Activated naive CD4-positive, alpha-beta T cell treated with anti-CD3 and anti-CD28 coated beads for 36 hours (primary cell): Measurements from ENCODE around the gene STK36. TPM values are rescaled to one million over a fixed set of nuclear protein-coding genes. Genes with fewer than 3 reads are reported as not detected.
A peak's percentile ranks its signal among the peaks of the same experiment; 100 is the strongest.

Source experiments
- CTCF ChIA-PET: fragments of 350-600 bp; sonication (Branson Sonifier 250); formaldehyde crosslinking; loops from one replicate; lab custom pipeline; 2021; ENCODE audit warnings: antibody characterized with exemption; lab: Charles Lee
- DNase-seq: peaks from one replicate; pipeline ENCODE4 v3.0.0-alpha.2; 2020
- H3K27ac Mint-ChIP-seq: one replicate; pipeline ENCODE4 v1.8.0; 2021; ENCODE audit warnings: mild to moderate bottlenecking, mixed read lengths
- H3K27me3 Mint-ChIP-seq: one replicate; pipeline ENCODE4 v1.8.0; 2021; ENCODE audit warnings: low read depth, mixed read lengths
- H3K36me3 Mint-ChIP-seq: one replicate; pipeline ENCODE4 v1.8.0; 2021; ENCODE audit warnings: low read depth, mixed read lengths
- H3K4me1 Mint-ChIP-seq: one replicate; pipeline ENCODE4 v1.8.0; 2021; ENCODE audit warnings: low read depth, mixed read lengths
- H3K4me3 Mint-ChIP-seq: one replicate; pipeline ENCODE4 v1.8.0; 2021; ENCODE audit warnings: mild to moderate bottlenecking, moderate library complexity, mixed read lengths
- H3K9me3 Mint-ChIP-seq: one replicate; pipeline ENCODE4 v1.8.0; 2021; ENCODE audit warnings: mixed read lengths
- intact Hi-C: fragments of 100-400 bp; cut with micrococcal nuclease; formaldehyde crosslinking; loops from one replicate; pipeline ENCODE4 v1.15.1; 2023
- total RNA-seq, 2 experiments: library from RNA; stranded (reverse); gene quantifications; one replicate each; pipeline ENCODE4 v1.2.3, GENCODE V29; 2021

The STK36 gene
- total RNA-seq, 2 experiments from 2014 or later = 14.7 to 15.1 TPM

DNA sequence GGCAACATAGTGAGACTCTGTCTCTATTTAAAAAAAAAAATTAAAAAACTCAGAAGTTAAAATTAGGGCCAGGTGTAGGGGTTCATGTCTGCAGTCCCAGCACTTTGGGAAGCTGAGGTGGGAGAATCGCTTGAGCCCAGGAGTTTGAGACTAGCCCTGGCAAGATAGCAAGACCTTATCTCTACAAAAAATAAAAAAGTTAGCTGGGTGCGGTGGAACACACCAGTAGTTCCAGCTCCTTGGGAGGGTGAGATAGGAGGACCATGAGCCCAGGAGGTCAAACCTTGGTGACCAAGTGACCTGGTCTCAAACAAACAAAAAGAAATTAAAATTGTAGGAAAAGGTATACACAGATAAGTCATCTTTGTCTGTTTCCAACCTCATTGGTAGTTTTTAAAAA lies 50.0 kb downstream of the STK36 start:
- no peak for DNase-seq
- intact Hi-C loops = no loop called here
- no peak overlapping the region for H3K4me3 Mint-ChIP-seq
- H3K36me3 Mint-ChIP-seq = peaks cover 33% of the 10 kb centered on the region
- H3K9me3 Mint-ChIP-seq = peaks cover 7% of the 10 kb centered on the region
- no peaks in the 10 kb centered on the region for H3K27me3 Mint-ChIP-seq
- H3K4me1 Mint-ChIP-seq = peaks cover 18% of the 10 kb centered on the region
- CTCF ChIA-PET = interaction anchor here (0.6 to 1.6 kb wide), 3 partner anchors 12 to 191 kb away, joined by 4 to 6 read pairs (median 5); partner anchors contain the start of gene TTLL4
- no peak overlapping the region for H3K27ac Mint-ChIP-seq

DNA sequence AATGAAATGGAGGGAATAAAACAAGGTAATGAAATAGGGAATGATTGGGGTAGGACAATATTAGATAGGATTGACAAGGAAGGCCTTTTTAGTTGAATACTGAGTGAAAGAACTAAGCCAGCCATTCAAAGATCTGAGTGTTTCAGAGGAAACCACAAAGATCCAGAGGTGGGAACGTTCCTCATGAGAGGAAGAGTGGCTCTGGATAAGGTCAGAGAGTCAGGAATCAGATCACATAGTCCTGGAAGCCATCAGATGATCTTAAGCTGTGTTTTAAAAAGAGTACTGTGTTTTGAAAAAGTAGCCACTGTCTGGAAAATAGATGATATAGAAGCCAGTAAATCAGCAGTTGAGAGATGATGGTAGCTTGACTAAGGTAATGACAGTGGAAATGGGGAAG lies 50.5 kb downstream of the STK36 start:
- Mint-ChIP-seq H3K27me3 (no peaks in the 10 kb centered on the region), H3K36me3 (peaks cover 33% of the 10 kb centered on the region), H3K27ac (no peak overlapping the region), H3K4me1 (peaks cover 13% of the 10 kb centered on the region), H3K9me3 (peaks cover 9% of the 10 kb centered on the region), H3K4me3 (no peak overlapping the region)
- DNase-seq = no peak
- intact Hi-C loops = no loop called here
- CTCF ChIA-PET = interaction anchor here (0.6 to 1.6 kb wide), 4 partner anchors 12 to 192 kb away, joined by 3 to 6 read pairs (median 4); partner anchors contain the start of gene TTLL4

DNA sequence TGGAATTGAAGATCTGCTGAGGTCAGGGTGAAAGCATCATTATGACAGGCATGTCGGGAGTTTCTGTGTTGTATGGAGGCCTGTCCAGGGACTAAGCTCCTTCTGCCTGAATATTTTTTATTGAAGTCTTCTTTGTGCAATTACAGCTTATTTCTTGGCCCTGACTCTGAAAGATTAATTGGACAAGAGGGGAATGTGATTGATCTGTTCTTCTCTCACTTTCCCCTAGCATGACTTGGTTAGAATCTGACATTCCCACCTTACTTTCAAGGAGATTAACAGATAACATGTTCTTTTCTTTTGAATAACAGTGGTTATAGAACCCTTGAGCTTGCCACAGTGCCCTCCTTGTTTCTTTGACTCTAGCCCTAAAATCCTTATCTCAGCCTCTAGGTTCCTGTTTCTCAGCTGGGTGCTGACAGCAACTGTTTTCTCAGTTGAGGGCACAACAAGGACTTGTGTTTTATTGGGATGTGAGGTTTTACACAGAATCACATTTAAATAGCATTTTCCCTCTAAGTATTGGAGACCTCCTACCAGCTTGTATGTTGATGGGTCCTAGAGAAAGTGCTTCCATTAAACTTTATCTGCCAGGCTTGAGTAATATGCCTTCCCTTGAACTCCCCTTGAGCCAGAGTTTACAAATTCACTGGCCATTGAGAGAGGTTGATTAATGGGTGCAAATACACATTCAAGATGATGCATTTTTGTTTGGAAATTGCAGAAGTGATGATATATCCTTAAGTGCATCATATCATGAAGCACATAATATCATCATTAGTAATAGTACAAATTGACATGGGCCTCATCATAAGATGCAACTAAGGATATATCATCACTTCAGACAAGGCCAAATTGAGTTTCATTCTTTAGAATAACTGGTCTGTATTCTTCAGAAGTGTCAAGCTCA lies 51.2 kb downstream of the STK36 start:
- Mint-ChIP-seq H3K4me1 (peaks cover 14% of the 10 kb centered on the region), H3K27ac (no peak overlapping the region), H3K36me3 (peaks cover 35% of the 10 kb centered on the region), H3K4me3 (no peak overlapping the region), H3K27me3 (no peaks in the 10 kb centered on the region), H3K9me3 (peaks cover 11% of the 10 kb centered on the region)
- DNase-seq = no peak
- intact Hi-C loops = no loop called here
- CTCF ChIA-PET = interaction anchor here (0.6 to 1.6 kb wide), 3 partner anchors 13 to 125 kb away, joined by 3 to 6 read pairs (median 4); partner anchors contain the start of gene TTLL4

DNA sequence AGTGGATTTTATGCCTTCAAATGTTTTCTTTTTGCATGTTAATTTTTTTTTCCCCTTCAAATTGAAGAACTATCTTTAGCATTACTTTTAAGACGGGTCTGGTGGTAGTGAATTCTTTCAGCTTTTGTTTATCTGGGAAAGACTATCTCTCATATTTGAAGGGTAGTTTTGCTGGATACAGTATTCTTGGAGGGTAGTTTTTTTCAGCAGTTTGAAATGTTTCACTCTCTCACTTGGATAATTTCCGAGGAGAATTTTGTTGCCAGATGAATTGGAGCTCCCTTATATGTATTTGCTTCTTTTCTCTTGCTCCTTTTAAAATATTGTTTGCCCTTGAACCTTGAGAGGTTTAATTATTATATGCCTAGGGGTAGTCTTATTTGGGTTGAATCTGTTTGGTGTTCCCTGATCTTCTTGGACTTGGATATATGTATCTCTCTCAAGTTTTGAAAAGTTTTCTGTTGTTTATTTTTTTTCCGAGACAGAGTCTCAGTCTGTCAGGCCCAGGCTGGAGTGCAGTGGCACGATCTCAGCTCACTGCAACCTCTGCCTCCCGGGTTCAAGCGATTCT lies 54.2 kb downstream of the STK36 start:
- Mint-ChIP-seq H3K9me3 (peaks cover 11% of the 10 kb centered on the region), H3K4me3 (no peak overlapping the region), H3K4me1 (peaks cover 14% of the 10 kb centered on the region), H3K27ac (no peak overlapping the region), H3K27me3 (no peaks in the 10 kb centered on the region), H3K36me3 (peaks cover 33% of the 10 kb centered on the region)
- intact Hi-C loops = no loop called here
- no peak for DNase-seq
- CTCF ChIA-PET = interaction anchor here (0.6 to 5.3 kb wide), 9 partner anchors 11 to 254 kb away, joined by 3 to 46 read pairs (median 4); partner anchors contain the start of genes BCS1L and ZNF142

DNA sequence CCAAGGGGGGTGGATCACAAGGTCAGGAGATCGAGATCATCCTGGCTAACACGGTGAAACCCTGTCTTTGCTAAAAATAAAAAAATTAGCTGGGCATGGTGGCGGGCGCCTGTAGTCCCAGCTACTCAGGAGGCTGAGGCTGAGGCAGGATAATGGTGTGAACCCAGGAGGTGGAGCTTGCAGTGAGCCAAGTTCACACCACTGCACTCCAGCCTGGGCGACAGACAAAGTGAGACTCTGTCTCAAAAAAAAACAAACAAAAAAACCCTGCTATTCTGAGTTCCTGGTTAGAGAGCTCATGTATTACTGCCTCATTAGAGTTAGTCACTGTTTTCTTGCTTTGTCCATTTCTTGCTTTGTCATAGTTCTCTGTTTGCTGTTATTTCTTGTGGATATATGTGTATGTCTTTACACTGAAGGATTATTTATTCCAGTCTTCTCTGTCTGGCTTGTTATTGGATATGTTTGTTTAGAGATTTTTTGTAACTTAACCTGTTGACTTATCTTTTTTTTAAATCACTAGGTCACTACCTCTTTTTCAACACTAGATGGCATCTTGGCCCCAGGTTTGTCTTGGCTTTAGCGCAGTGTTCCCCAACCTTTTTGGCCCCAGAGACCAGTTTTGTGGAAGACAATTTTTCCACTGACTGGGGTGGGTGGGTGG lies 55.7 kb downstream of the STK36 start:
- Mint-ChIP-seq H3K27ac (no peak overlapping the region), H3K4me1 (peaks cover 14% of the 10 kb centered on the region), H3K36me3 (peaks cover 35% of the 10 kb centered on the region), H3K4me3 (no peak overlapping the region), H3K9me3 (peaks cover 11% of the 10 kb centered on the region), H3K27me3 (no peaks in the 10 kb centered on the region)
- intact Hi-C loops = loop anchor here (1.0 kb wide), 1 partner anchor 120 kb away; no protein-coding TSS in a partner anchor
- CTCF ChIA-PET = interaction anchor here (0.6 to 5.3 kb wide), 15 partner anchors 17 to 363 kb away, joined by 3 to 46 read pairs (median 5); partner anchors contain the start of genes BCS1L, TTLL4 and ZNF142
- peak; percentile 15 for DNase-seq

DNA sequence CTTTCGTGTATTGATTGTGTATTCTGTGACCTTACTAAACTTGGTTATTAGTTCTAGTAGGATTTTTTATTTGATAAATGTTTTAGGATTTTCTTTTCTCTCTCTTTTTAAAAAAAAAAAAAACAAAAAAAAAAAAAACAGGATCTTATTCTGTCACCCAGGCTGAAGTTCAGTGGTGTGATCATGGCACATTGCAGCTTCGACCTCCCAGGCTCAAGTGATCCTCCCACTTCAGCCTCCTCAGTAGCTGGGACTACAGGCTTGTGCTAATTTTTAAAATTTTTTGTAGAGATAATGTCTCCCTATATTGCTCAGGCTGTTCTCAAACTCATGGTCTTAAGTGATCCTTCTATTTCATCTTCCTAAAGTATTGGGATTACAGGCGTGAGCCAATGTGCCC lies 57.8 kb downstream of the STK36 start:
- intact Hi-C loops = loop anchor here (5.0 kb wide), 1 partner anchor 178 kb away; no protein-coding TSS in a partner anchor
- H3K36me3 Mint-ChIP-seq = peaks cover 34% of the 10 kb centered on the region
- CTCF ChIA-PET = interaction anchor here (5.3 kb wide), 1 partner anchor 119 kb away, joined by 46 read pairs; no protein-coding TSS in a partner anchor
- peaks cover 19% of the 10 kb centered on the region for H3K4me1 Mint-ChIP-seq
- peaks cover 11% of the 10 kb centered on the region for H3K9me3 Mint-ChIP-seq
- no peak overlapping the region for H3K4me3 Mint-ChIP-seq
- no peak for DNase-seq
- H3K27ac Mint-ChIP-seq = no peak overlapping the region
- H3K27me3 Mint-ChIP-seq = no peaks in the 10 kb centered on the region

DNA sequence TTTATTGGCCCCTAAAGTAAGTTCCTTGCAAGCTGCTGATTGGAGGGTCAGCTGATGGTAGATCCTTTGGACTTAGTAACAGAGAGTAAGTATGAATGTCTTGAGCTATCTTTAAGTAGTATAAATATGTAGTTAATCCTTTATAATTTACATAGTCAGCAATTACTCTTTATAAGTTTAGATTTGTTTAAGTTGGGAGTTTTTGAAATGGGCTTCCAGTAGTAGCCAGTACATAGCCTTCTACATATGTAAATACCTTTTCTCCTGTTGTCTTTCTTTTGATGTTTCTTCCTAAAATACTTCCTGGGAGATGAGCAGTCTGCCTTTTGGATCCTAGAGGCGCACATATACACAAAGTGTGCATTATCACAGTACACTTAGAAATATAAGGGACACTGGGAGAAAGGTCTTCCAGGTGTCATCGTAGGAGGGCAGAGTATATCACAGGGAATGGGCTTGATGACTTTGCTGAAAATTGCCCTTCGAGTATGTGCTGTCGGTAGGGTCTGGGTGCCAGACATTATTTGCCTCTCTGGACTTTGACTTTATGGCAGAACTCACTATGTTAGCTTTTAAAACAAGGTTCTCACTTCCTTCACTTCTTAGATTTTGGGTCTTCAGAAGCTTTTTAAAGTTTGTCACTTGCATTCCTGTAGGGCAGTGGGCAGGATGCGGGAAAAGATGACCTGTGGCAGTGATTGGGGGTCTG lies 60.3 kb downstream of the STK36 start:
- CTCF ChIA-PET = interaction anchor here (0.7 to 1.9 kb wide), 3 partner anchors 115 to 166 kb away, joined by 3 to 6 read pairs (median 5); no protein-coding TSS in a partner anchor
- intact Hi-C loops = loop anchor here (5.0 kb wide), 1 partner anchor 175 kb away; no protein-coding TSS in a partner anchor
- Mint-ChIP-seq H3K27me3 (no peaks in the 10 kb centered on the region), H3K4me3 (no peak overlapping the region), H3K27ac (no peak overlapping the region), H3K36me3 (peaks cover 20% of the 10 kb centered on the region), H3K4me1 (peaks cover 19% of the 10 kb centered on the region), H3K9me3 (peaks cover 2% of the 10 kb centered on the region)
- DNase-seq = no peak

DNA sequence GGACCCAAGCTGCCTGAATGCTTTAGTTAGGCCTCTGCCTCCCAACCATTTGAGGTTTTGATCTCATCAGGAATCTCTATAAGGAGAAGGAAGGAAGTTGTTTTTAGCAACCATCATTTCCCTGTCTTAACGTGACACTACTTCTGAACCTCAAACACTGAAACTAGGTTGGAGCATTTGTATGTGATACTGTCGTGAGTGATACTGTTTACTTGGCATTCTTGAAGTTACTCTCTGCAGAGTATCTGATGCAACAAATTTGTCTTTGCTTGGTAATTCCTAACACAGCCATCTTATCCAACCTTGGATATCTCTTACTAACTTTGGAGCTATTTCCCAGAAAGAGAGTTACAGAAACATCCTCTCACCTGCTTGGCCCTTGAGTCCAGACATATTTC lies 60.9 kb downstream of the STK36 start:
- DNase-seq = no peak
- Mint-ChIP-seq H3K9me3 (peaks cover under 1% of the 10 kb centered on the region), H3K27me3 (no peaks in the 10 kb centered on the region), H3K4me1 (peaks cover 18% of the 10 kb centered on the region), H3K27ac (peak overlapping the region; percentile 20), H3K4me3 (no peak overlapping the region), H3K36me3 (peaks cover 23% of the 10 kb centered on the region)
- intact Hi-C loops = loop anchor here (5.0 kb wide), 1 partner anchor 175 kb away; no protein-coding TSS in a partner anchor
- CTCF ChIA-PET = interaction anchor here (0.7 to 1.5 kb wide), 2 partner anchors 115 to 165 kb away, joined by 3 to 6 read pairs; no protein-coding TSS in a partner anchor

DNA sequence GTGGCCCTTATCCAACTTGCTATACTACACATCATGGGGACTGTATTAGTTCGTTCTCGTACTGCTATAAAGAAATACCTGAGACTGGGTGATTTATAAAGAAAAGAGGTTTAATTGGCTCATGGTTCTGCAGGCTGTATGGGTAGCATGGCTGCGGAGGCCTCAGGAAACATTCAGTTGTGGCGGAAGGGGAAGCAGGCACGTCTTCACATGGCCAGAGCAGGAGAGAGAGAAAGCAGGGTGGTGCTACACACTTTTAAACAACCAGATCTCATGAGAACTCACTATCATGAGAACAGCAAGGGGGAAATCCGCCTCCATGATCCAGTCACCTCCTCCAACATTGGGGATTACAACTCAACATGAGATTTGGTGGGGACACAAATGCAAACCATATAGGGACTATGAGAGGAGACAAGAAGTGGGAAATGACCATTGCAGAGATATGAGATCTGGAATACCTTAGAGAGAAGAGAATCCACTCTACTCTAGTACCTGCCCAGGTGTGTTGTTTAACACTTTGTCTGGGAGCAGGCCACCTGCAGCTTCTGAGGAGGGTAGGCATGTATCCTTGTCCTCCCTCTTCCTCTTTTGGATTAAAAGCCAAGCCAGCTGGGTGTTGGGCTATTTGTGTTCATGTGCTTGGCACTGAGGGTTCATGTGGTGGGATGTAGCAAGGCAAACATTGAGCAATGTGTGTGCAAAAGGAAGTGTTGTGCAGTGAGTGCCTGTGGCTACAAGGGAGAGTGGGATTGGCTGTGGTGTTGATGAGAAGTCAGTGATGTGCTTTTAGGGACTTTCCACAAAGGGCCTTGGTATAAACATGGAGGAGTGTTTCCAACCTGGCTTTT lies 61.5 kb downstream of the STK36 start:
- intact Hi-C loops = loop anchor here (5.0 kb wide), 1 partner anchor 174 kb away; no protein-coding TSS in a partner anchor

DNA sequence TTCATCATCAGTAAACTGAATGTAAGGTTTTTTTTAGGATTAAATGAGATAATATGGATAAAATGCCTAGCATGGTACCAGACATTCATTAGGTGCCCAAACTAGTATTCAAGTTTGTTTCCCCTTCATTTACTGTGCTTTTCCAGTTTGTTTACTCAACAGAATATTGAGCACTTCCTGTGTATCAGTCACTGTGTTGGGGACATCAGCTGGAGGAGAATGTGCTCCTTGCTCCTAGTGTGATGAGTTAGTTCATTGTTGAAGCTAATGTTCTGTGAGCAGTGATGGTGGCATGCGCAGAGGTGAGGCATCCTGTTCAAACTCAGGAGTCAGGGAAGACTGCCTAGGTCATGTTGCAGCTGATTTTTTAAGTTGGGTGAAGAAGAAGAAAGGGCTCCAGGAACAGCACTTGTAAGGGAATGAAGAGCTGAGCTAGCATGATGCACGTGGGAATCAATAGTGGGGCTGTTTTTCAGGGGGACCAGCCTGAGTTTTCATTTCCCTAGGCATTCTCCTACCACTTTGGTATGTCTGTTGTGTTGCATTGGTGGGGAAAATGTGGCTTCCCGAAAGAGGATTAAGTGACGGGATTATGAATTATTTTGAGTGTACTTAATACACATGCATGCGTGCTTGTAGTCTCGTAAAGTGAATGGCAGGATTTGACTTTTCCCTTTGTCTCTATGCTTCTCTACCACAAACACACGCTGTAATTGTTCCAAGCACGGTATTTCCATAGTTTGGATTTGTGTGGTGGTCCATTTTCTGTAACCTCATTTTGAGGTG lies 62.5 kb downstream of the STK36 start:
- intact Hi-C loops = loop anchor here (5.0 kb wide), 1 partner anchor 173 kb away; no protein-coding TSS in a partner anchor
- peaks cover 24% of the 10 kb centered on the region for H3K36me3 Mint-ChIP-seq
- DNase-seq = no peak
- H3K9me3 Mint-ChIP-seq = no peaks in the 10 kb centered on the region
- no peak overlapping the region for H3K27ac Mint-ChIP-seq
- H3K4me1 Mint-ChIP-seq = peaks cover 17% of the 10 kb centered on the region
- H3K4me3 Mint-ChIP-seq = no peak overlapping the region
- CTCF ChIA-PET = no interaction called here
- H3K27me3 Mint-ChIP-seq = no peaks in the 10 kb centered on the region

More for the DNA sequence above, 61.5 kb downstream of the STK36 start:
- Mint-ChIP-seq H3K27ac (peak overlapping the region; percentile 20), H3K9me3 (no peaks in the 10 kb centered on the region), H3K27me3 (no peaks in the 10 kb centered on the region), H3K36me3 (peaks cover 26% of the 10 kb centered on the region), H3K4me3 (no peak overlapping the region), H3K4me1 (peaks cover 17% of the 10 kb centered on the region)
- CTCF ChIA-PET = interaction anchor here (1.5 kb wide), 1 partner anchor 114 kb away, joined by 6 read pairs; no protein-coding TSS in a partner anchor
- DNase-seq = peak; percentile 57
